Natural killer cell (primary cell): Measurements from ENCODE around the gene ATP13A1. TPM values are rescaled to one million over a fixed set of nuclear protein-coding genes. Genes with fewer than 3 reads are reported as not detected.

Experiments
- ATAC-seq, 3 donors: fragments of 150-1000 bp in 2 of 3; fragments of 200-7000 bp in 1 of 3; cut with Tn5 transposase; 1 replicate in 1 of 3; 2 replicates in 2 of 3; pipeline ENCODE4 v1.10.0; 2021; ENCODE audit warnings: mild to moderate bottlenecking in 2 of 3, moderate library complexity in 2 of 3
- DNase-seq, 2 donors: peaks; one replicate each; pipeline versions ENCODE4 v3.0.0 to v3.0.0-alpha.2; 2013 to 2021; ENCODE audit warnings: mixed read lengths in 1 of 2
- H3K27ac ChIP-seq: one replicate; pipeline ENCODE4 v1.5.1; 2013; ENCODE audit warnings: mild to moderate bottlenecking, low read length
- H3K27me3 ChIP-seq: one replicate; pipeline ENCODE4 v1.6.1; 2013; ENCODE audit warnings: low read length; ENCODE audit not compliant: control insufficient read depth, insufficient read depth
- H3K36me3 ChIP-seq: one replicate; pipeline ENCODE4 v1.6.1; 2013; ENCODE audit warnings: low read length; ENCODE audit not compliant: control insufficient read depth, insufficient read depth
- H3K4me1 ChIP-seq: one replicate; pipeline ENCODE4 v1.6.1; 2013; ENCODE audit warnings: low read length; ENCODE audit not compliant: control insufficient read depth, insufficient read depth
- H3K4me3 ChIP-seq: one replicate; pipeline ENCODE4 v1.5.1; 2013; ENCODE audit warnings: low read length
- H3K9me3 ChIP-seq: one replicate; pipeline ENCODE4 v1.6.1; 2013; ENCODE audit warnings: low read length; ENCODE audit not compliant: control insufficient read depth, insufficient read depth
- H3K27ac Mint-ChIP-seq, 2 donors: one replicate each; pipeline ENCODE4 v1.8.0; 2022; ENCODE audit warnings: mild to moderate bottlenecking in 2 of 2, mixed read lengths in 2 of 2, moderate library complexity in 1 of 2
- H3K27me3 Mint-ChIP-seq, 2 donors: one replicate each; pipeline ENCODE4 v1.8.0; 2022; ENCODE audit warnings: low read depth in 2 of 2, mixed read lengths in 2 of 2
- H3K36me3 Mint-ChIP-seq: one replicate; pipeline ENCODE4 v1.8.0; 2022; ENCODE audit warnings: mixed read lengths
- H3K4me1 Mint-ChIP-seq, 2 donors: one replicate each; pipeline ENCODE4 v1.8.0; 2022; ENCODE audit warnings: mixed read lengths in 2 of 2
- H3K4me3 Mint-ChIP-seq: one replicate; pipeline ENCODE4 v1.8.0; 2022; ENCODE audit warnings: mild to moderate bottlenecking, moderate library complexity, mixed read lengths
- H3K9me3 Mint-ChIP-seq, 2 donors: one replicate each; pipeline ENCODE4 v1.8.0; 2022; ENCODE audit warnings: mixed read lengths in 2 of 2
- WGBS: methylation state at CpG from one replicate; pipeline ENCODE4 v1.1.7; 2013; ENCODE audit warnings: missing lambda C conversion rate; ENCODE audit not compliant: insufficient coverage; 5-methylcytosine and 5-hydroxymethylcytosine counted together
- intact Hi-C: fragments of 100-400 bp; cut with micrococcal nuclease; formaldehyde crosslinking; loops from one replicate; pipeline ENCODE4 v1.14.2; 2022
- total RNA-seq, 4 donors: library from RNA; stranded (reverse); fragments of 120-200 nt in 1 of 4; gene quantifications; one replicate each; pipeline versions ENCODE4 v1.2.3 to v1.2.4, GENCODE V29; 2013 to 2022
- TF ChIP-seq, protein P1 (sequence below): fragments of 200-600 bp; IDR thresholded peaks from one replicate; pipeline ENCODE4 v1.8.0; 2022; ENCODE audit warnings: antibody characterized with exemption

The ATP13A1 gene
- total RNA-seq, 3 donors from 2014 or later (not counting 1 experiment from before 2014, with no cell fraction given): 58.1 to 73.2 (median 67.7) TPM

DNA sequence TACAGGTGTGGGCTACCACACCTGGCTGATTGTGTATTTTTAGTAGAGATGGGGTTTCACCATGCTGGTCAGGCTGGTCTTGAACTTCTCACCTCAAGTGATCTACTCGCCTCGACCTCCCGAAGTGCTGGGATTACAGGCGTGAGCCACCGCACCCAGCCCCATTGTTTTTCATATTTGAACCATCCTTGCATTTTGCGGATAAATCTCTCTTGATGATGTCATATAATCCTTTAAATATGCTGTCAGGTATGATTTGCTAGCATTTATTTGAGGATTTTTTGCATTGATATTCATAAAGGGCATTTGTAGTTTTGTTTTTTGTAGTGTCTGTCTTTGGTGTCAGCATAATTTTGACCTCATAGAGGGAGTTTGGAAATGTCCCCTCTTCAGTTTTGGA, 10.8 kb upstream of the ATP13A1 start:
- TF ChIP-seq, protein P1, sequence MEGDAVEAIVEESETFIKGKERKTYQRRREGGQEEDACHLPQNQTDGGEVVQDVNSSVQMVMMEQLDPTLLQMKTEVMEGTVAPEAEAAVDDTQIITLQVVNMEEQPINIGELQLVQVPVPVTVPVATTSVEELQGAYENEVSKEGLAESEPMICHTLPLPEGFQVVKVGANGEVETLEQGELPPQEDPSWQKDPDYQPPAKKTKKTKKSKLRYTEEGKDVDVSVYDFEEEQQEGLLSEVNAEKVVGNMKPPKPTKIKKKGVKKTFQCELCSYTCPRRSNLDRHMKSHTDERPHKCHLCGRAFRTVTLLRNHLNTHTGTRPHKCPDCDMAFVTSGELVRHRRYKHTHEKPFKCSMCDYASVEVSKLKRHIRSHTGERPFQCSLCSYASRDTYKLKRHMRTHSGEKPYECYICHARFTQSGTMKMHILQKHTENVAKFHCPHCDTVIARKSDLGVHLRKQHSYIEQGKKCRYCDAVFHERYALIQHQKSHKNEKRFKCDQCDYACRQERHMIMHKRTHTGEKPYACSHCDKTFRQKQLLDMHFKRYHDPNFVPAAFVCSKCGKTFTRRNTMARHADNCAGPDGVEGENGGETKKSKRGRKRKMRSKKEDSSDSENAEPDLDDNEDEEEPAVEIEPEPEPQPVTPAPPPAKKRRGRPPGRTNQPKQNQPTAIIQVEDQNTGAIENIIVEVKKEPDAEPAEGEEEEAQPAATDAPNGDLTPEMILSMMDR: no peak
- H3K27ac ChIP-seq: no peak overlapping the region
- 99% methylated on average over 6 of the region's 6 CpGs for WGBS
- H3K4me3 ChIP-seq: no peak overlapping the region
- H3K9me3 Mint-ChIP-seq: no peaks in the 10 kb centered on the region
- no peak overlapping the region for H3K4me3 Mint-ChIP-seq
- H3K36me3 ChIP-seq: peaks cover 61% of the 10 kb centered on the region
- H3K4me1 ChIP-seq: peaks cover 29% of the 10 kb centered on the region
- H3K9me3 ChIP-seq: peaks cover 48% of the 10 kb centered on the region
- peaks cover 31 to 41% of the 10 kb centered on the region in 2 donors for H3K4me1 Mint-ChIP-seq
- H3K27ac Mint-ChIP-seq: peak overlapping the region in 1 of 2 donors; percentile 60
- no peaks in the 10 kb centered on the region for H3K27me3 ChIP-seq
- DNase-seq (no peak), ATAC-seq (no peak)
- no peaks in the 10 kb centered on the region for H3K27me3 Mint-ChIP-seq
- intact Hi-C loops: no loop called here
- peaks cover 40% of the 10 kb centered on the region for H3K36me3 Mint-ChIP-seq

DNA sequence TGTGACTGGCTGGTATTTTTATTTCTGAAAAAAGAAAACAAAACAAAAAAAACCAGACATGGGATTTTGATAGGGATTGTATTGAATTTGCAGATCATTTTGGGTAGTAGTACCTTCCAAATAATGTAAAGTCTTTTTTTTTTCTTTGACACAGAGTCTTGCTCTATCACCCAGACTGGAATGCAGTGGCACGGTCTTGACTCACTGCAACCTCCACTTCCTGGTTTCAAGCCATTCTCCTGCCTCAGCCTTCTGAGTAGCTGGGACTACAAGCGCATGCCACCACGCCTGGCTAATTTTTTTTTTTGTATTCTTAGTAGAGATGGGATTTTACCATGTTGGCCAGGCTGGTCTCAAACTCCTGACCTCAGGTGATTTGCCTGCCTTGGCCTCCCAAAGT, 9.3 kb upstream of the ATP13A1 start:
- H3K27ac ChIP-seq: no peak overlapping the region
- H3K4me3 Mint-ChIP-seq: peak overlapping the region; percentile 17
- 93% methylated on average over 3 of the region's 3 CpGs for WGBS
- peaks cover 46% of the 10 kb centered on the region for H3K36me3 ChIP-seq
- H3K9me3 ChIP-seq: peaks cover 33% of the 10 kb centered on the region
- no peaks in the 10 kb centered on the region for H3K27me3 ChIP-seq
- intact Hi-C loops: no loop called here
- no peak overlapping the region for H3K27ac Mint-ChIP-seq
- H3K4me1 ChIP-seq: peaks cover 36% of the 10 kb centered on the region
- H3K4me3 ChIP-seq: no peak overlapping the region
- TF ChIP-seq, protein P1: no peak
- H3K27me3 Mint-ChIP-seq: no peaks in the 10 kb centered on the region
- H3K36me3 Mint-ChIP-seq: peaks cover 30% of the 10 kb centered on the region
- peaks cover 34 to 46% of the 10 kb centered on the region in 2 donors for H3K4me1 Mint-ChIP-seq
- ATAC-seq (no peak), DNase-seq (no peak)
- no peaks in the 10 kb centered on the region for H3K9me3 Mint-ChIP-seq

GRCh38 chr19:19670070-19670551, 6.6 kb upstream of the ATP13A1 start:
- ATAC-seq: no peak
- peaks cover 22% of the 10 kb centered on the region for H3K36me3 ChIP-seq
- no peaks in the 10 kb centered on the region for H3K27me3 ChIP-seq
- WGBS: 91% methylated on average over 9 of the region's 10 CpGs
- H3K27ac ChIP-seq: no peak overlapping the region
- H3K27me3 Mint-ChIP-seq: no peaks in the 10 kb centered on the region
- H3K4me3 ChIP-seq: peak overlapping the region; percentile 97
- peaks cover 7% of the 10 kb centered on the region for H3K36me3 Mint-ChIP-seq
- H3K4me1 ChIP-seq: peaks cover 55% of the 10 kb centered on the region
- intact Hi-C loops: no loop called here
- no peaks in the 10 kb centered on the region for H3K9me3 Mint-ChIP-seq
- peaks cover 29% of the 10 kb centered on the region for H3K9me3 ChIP-seq
- TF ChIP-seq, protein P1: no peak
- peak overlapping the region; percentile 97 for H3K4me3 Mint-ChIP-seq
- DNase-seq: no peak
- peak overlapping the region; percentile 95 to 97 for H3K27ac Mint-ChIP-seq
- peaks cover 21 to 25% of the 10 kb centered on the region in 2 donors for H3K4me1 Mint-ChIP-seq
